NT2/D1 (cell line): ENCODE results near the gene AFDN.

Experiments
- YY1 ChIP-seq: IDR thresholded peaks from 2 replicates; pipeline ENCODE4 v1.6.1; 2011; ENCODE audit not compliant: insufficient read length, insufficient read depth
- ZNF274 ChIP-seq: IDR thresholded peaks from 2 replicates; pipeline ENCODE4 v1.6.1; 2011; ENCODE audit warnings: mild to moderate bottlenecking, low read depth, low read length

- TF ChIP-seq YY1 (no peak), ZNF274 (no peak)
Observed at GRCh38 chr6:167828325-167828956, 1.7 kb downstream of the AFDN start.
